Neural cell (in vitro differentiated cells): ENCODE data around the gene IRF4. TPM values are rescaled to one million over a fixed set of nuclear protein-coding genes. Genes with fewer than 3 reads are reported as not detected.

ENCODE experiments used
- H2AFZ ChIP-seq: fragments of 200-600, 300-800 bp; sonication (generic), shearing (Covaris generic); 2 replicates; pipeline ENCODE4 v1.6.0; 2014; ENCODE audit warnings: low read depth, mild to moderate bottlenecking, antibody characterized with exemption, low read length, moderate library complexity
- H3F3A ChIP-seq: fragments of 200-600 bp; shearing (Covaris generic); 2 replicates; pipeline ENCODE4 v1.6.1; 2016; ENCODE audit warnings: mild to moderate bottlenecking, moderate library complexity, mixed read lengths, antibody characterized with exemption, low read length; ENCODE audit not compliant: insufficient read depth, poor library complexity, severe bottlenecking
- H3K27ac ChIP-seq: fragments of 200-600, 300-800 bp; sonication (generic), shearing (Covaris generic); 2 replicates; pipeline ENCODE4 v1.5.1; 2014; ENCODE audit warnings: mild to moderate bottlenecking, low read length, moderate library complexity
- H3K27me3 ChIP-seq: fragments of 300-800, 200-600 bp; sonication (generic), shearing (Covaris generic); 2 replicates; pipeline ENCODE4 v1.6.0; 2014; ENCODE audit warnings: mild to moderate bottlenecking, low read depth, low read length, moderate library complexity; ENCODE audit not compliant: insufficient read depth
- H3K36me3 ChIP-seq: fragments of 300-800, 200-600 bp; sonication (generic), shearing (Covaris generic); 2 replicates; pipeline ENCODE4 v1.5.1; 2014; ENCODE audit warnings: mild to moderate bottlenecking, antibody characterized with exemption, low read length, moderate library complexity; ENCODE audit not compliant: insufficient read depth
- H3K4me2 ChIP-seq: fragments of 300-800, 200-600 bp; sonication (generic), shearing (Covaris generic); 2 replicates; pipeline ENCODE4 v1.6.0; 2014; ENCODE audit warnings: mild to moderate bottlenecking, low read length
- H3K4me3 ChIP-seq: fragments of 300-800, 200-600 bp; sonication (generic), shearing (Covaris generic); 2 replicates; pipeline ENCODE4 v1.5.1; 2014; ENCODE audit warnings: mild to moderate bottlenecking, low read length, moderate library complexity
- H3K79me2 ChIP-seq: fragments of 200-600 bp; shearing (Covaris generic); replicated peaks from 2 replicates; pipeline ENCODE4 v1.6.0; 2014; ENCODE audit warnings: mild to moderate bottlenecking, low read length, moderate library complexity; ENCODE audit not compliant: insufficient read depth
- H3K9ac ChIP-seq: fragments of 300-800, 200-600 bp; sonication (generic), shearing (Covaris generic); 2 replicates; pipeline ENCODE4 v1.6.1; 2016; ENCODE audit warnings: mild to moderate bottlenecking, low read length, mixed read lengths
- H3K9me2 ChIP-seq: fragments of 200-600 bp; shearing (Covaris generic); 2 replicates; pipeline ENCODE4 v1.6.1; 2016; ENCODE audit warnings: mild to moderate bottlenecking, low read length, mixed read lengths; ENCODE audit not compliant: insufficient read depth
- H3K9me3 ChIP-seq: fragments of 200-600, 300-800 bp; sonication (generic), shearing (Covaris generic); 2 replicates; pipeline ENCODE4 v1.6.1; 2016; ENCODE audit warnings: mild to moderate bottlenecking, mixed run types, low read length, moderate library complexity, mixed read lengths
- H4K20me1 ChIP-seq: fragments of 200-600 bp; shearing (Covaris generic); 2 replicates; pipeline ENCODE4 v1.6.1; 2016; ENCODE audit warnings: mild to moderate bottlenecking, mixed run types; ENCODE audit not compliant: insufficient read depth
- EP300 ChIP-seq: fragments of 450-650 bp; conservative IDR thresholded peaks from 2 replicates; pipeline ENCODE4 v1.6.1; 2014; ENCODE audit warnings: antibody characterized with exemption, mild to moderate bottlenecking, moderate library complexity; ENCODE audit not compliant: poor library complexity, severe bottlenecking
- EZH2 ChIP-seq: fragments of 200-600, 300-800 bp; shearing (Covaris generic), sonication (generic); IDR thresholded peaks from 2 replicates; pipeline ENCODE4 v1.6.1; 2014; ENCODE audit warnings: antibody characterized with exemption, low read length, borderline replicate concordance, mild to moderate bottlenecking; ENCODE audit not compliant: insufficient read depth, poor library complexity, severe bottlenecking
- MXI1 ChIP-seq: fragments of 450-650 bp; conservative IDR thresholded peaks from 2 replicates; pipeline ENCODE4 v1.6.1; 2014; ENCODE audit warnings: antibody characterized with exemption, mild to moderate bottlenecking; ENCODE audit not compliant: poor library complexity, severe bottlenecking
- POLR2AphosphoS5 ChIP-seq: IDR thresholded peaks from 2 replicates; pipeline ENCODE4 v1.6.1; 2012
- RAD21 ChIP-seq: fragments of 450-650 bp; conservative IDR thresholded peaks from 2 replicates; pipeline ENCODE4 v1.6.1; 2014; ENCODE audit warnings: antibody characterized with exemption, mild to moderate bottlenecking, moderate library complexity
- SMC3 ChIP-seq: fragments of 450-650 bp; conservative IDR thresholded peaks from 2 replicates; pipeline ENCODE4 v1.6.1; 2014; ENCODE audit warnings: antibody characterized with exemption, mild to moderate bottlenecking, moderate library complexity; ENCODE audit not compliant: poor library complexity
- TAF1 ChIP-seq: IDR thresholded peaks from 2 replicates; pipeline ENCODE4 v1.6.1; 2012; ENCODE audit warnings: low read depth
- polyA plus RNA-seq: library from polyadenylated mRNA; depleted of rRNA; stranded (reverse); fragments of >200 nt; gene quantifications from 2 replicates; pipeline ENCODE4 v1.2.3, GENCODE V29; 2014
- TF ChIP-seq, protein P1 (sequence below): fragments of 450-650 bp; IDR thresholded peaks from 2 replicates; pipeline ENCODE4 v1.5.1; 2014; ENCODE audit warnings: antibody characterized with exemption, mild to moderate bottlenecking, moderate library complexity; ENCODE audit not compliant: poor library complexity, severe bottlenecking
- TF ChIP-seq, protein P2 (sequence below): IDR thresholded peaks from 2 replicates; pipeline ENCODE4 v1.6.1; 2012; ENCODE audit warnings: borderline replicate concordance

The IRF4 gene
- polyA plus RNA-seq, 1 donor from 2014 or later = 0.05 TPM

DNA sequence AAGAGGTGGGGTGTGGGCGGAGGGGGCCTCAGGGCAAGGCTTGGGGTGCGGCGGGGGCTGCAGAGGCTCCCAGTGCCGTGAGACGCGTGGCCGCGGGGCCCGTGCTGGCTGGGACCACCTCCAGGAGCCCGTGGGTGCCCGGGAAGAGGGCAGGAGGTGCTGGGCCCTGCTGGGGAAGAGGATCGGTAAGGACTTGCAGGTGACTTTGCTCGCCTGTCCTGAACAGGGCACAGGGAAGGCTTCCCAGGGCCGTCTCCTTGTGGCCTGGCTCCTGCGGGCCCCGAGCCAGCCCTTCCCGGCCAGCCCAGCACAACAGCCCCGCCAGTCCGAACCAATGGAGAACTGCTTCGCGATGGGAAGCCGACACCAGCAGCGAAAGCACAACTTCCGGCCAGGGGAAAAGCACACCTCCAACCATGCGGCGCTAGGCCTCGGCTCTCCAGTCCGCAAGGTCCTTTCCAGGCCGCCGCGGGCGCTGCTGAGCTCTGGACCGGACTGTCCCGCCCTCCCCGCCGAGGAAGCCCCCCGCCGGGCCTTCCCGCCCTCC lies 32.3 kb downstream of the IRF4 start:
- Histone ChIP-seq H4K20me1 (no peaks in the 10 kb centered on the region), H3K27me3 (no peaks in the 10 kb centered on the region), H3K9me3 (no peaks in the 10 kb centered on the region), H2AFZ (no peak overlapping the region), H3K4me3 (no peak overlapping the region), H3F3A (no peaks in the 10 kb centered on the region), H3K27ac (no peak overlapping the region), H3K36me3 (no peaks in the 10 kb centered on the region), H3K4me2 (no peak overlapping the region), H3K9me2 (no peaks in the 10 kb centered on the region), H3K9ac (no peak overlapping the region), H3K79me2 (no peaks in the 10 kb centered on the region)
- TF ChIP-seq, protein P1, sequence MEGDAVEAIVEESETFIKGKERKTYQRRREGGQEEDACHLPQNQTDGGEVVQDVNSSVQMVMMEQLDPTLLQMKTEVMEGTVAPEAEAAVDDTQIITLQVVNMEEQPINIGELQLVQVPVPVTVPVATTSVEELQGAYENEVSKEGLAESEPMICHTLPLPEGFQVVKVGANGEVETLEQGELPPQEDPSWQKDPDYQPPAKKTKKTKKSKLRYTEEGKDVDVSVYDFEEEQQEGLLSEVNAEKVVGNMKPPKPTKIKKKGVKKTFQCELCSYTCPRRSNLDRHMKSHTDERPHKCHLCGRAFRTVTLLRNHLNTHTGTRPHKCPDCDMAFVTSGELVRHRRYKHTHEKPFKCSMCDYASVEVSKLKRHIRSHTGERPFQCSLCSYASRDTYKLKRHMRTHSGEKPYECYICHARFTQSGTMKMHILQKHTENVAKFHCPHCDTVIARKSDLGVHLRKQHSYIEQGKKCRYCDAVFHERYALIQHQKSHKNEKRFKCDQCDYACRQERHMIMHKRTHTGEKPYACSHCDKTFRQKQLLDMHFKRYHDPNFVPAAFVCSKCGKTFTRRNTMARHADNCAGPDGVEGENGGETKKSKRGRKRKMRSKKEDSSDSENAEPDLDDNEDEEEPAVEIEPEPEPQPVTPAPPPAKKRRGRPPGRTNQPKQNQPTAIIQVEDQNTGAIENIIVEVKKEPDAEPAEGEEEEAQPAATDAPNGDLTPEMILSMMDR = no peak
- TF ChIP-seq RAD21 (no peak), MXI1 (no peak), SMC3 (no peak), TAF1 (no peak), EP300 (no peak), EZH2 (no peak), POLR2AphosphoS5 (no peak)
- TF ChIP-seq, protein P2, sequence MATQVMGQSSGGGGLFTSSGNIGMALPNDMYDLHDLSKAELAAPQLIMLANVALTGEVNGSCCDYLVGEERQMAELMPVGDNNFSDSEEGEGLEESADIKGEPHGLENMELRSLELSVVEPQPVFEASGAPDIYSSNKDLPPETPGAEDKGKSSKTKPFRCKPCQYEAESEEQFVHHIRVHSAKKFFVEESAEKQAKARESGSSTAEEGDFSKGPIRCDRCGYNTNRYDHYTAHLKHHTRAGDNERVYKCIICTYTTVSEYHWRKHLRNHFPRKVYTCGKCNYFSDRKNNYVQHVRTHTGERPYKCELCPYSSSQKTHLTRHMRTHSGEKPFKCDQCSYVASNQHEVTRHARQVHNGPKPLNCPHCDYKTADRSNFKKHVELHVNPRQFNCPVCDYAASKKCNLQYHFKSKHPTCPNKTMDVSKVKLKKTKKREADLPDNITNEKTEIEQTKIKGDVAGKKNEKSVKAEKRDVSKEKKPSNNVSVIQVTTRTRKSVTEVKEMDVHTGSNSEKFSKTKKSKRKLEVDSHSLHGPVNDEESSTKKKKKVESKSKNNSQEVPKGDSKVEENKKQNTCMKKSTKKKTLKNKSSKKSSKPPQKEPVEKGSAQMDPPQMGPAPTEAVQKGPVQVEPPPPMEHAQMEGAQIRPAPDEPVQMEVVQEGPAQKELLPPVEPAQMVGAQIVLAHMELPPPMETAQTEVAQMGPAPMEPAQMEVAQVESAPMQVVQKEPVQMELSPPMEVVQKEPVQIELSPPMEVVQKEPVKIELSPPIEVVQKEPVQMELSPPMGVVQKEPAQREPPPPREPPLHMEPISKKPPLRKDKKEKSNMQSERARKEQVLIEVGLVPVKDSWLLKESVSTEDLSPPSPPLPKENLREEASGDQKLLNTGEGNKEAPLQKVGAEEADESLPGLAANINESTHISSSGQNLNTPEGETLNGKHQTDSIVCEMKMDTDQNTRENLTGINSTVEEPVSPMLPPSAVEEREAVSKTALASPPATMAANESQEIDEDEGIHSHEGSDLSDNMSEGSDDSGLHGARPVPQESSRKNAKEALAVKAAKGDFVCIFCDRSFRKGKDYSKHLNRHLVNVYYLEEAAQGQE = no peak

DNA sequence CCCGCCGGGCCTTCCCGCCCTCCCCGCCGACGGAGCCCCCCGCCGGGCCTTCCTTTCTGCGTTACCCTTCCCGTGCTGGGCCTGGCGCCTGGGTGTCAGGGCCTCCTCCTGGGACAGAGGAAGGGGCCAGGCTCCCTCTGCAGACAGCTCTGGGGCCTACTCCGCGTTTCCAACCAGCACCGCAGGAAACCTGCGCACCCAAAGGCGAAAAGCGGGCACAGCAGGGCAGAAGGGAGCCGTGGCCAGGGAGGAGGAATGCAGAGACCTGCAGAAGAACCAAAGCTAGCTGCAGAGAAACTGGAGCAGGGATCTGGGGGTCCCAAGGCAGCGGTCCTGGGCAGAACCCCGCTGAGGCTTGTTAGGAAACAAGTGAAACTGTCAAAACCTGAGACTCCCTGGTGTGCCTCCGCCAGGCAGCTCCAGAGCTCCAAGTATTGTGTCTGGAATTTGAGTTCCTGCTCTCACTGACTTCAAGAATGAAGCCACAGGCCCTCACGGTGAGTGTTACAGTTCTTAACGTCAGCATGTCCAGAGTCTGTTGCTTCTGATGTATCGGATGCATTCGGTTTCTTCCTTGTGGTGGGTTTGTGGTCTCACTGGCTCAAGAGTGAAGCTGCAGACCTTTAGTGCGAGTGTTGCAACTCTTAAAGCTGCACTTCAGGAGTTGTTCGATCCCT lies 33.3 kb downstream of the IRF4 start:
- H3K9ac ChIP-seq = no peak overlapping the region

More for the DNA sequence above, 33.3 kb downstream of the IRF4 start:
- H3F3A ChIP-seq = no peaks in the 10 kb centered on the region
- TF ChIP-seq, protein P2 = no peak
- TF ChIP-seq POLR2AphosphoS5 (no peak), MXI1 (no peak), RAD21 (no peak), TAF1 (no peak), EZH2 (no peak)
- TF ChIP-seq, protein P1 = no peak
- no peak overlapping the region for H3K27ac ChIP-seq
- H3K36me3 ChIP-seq = no peaks in the 10 kb centered on the region
- no peak overlapping the region for H2AFZ ChIP-seq
- no peaks in the 10 kb centered on the region for H3K9me3 ChIP-seq
- H3K4me3 ChIP-seq = no peak overlapping the region
- no peaks in the 10 kb centered on the region for H3K9me2 ChIP-seq
- no peaks in the 10 kb centered on the region for H3K79me2 ChIP-seq
- no peak overlapping the region for H3K4me2 ChIP-seq
- no peaks in the 10 kb centered on the region for H3K27me3 ChIP-seq
- no peaks in the 10 kb centered on the region for H4K20me1 ChIP-seq
